HL-60 (cell line): ENCODE measurements around the gene UBE2E2.

Source experiments
- POLR2AphosphoS5 ChIP-seq: IDR thresholded peaks from 2 replicates; pipeline ENCODE4 v1.6.1; 2012; ENCODE audit warnings: low read depth
- TF ChIP-seq, protein P1 (sequence below): IDR thresholded peaks from one replicate; pipeline ENCODE4 v1.5.1; 2011; ENCODE audit warnings: low read length, control low read depth, inconsistent platforms; ENCODE audit not compliant: insufficient read depth

DNA sequence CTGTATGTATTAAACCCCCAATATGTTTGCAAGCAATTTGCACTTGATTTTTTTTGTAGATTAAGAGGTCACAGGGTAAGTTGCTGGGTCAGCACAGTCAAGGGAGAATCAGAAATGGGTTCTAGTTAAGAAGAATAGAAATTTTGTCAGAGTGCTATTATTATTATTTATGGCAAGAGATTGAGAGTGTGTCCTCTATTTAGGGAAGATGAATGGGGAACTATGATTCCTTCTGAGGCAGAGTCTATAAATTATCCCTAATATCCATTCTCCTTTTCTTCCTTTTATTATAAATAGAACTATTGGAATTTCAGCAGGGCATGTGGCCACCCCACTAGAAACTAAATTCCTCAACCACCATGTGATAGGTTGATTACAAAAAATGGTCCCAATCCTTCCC, 392.7 kb downstream of the UBE2E2 start:
- TF ChIP-seq, protein P1, sequence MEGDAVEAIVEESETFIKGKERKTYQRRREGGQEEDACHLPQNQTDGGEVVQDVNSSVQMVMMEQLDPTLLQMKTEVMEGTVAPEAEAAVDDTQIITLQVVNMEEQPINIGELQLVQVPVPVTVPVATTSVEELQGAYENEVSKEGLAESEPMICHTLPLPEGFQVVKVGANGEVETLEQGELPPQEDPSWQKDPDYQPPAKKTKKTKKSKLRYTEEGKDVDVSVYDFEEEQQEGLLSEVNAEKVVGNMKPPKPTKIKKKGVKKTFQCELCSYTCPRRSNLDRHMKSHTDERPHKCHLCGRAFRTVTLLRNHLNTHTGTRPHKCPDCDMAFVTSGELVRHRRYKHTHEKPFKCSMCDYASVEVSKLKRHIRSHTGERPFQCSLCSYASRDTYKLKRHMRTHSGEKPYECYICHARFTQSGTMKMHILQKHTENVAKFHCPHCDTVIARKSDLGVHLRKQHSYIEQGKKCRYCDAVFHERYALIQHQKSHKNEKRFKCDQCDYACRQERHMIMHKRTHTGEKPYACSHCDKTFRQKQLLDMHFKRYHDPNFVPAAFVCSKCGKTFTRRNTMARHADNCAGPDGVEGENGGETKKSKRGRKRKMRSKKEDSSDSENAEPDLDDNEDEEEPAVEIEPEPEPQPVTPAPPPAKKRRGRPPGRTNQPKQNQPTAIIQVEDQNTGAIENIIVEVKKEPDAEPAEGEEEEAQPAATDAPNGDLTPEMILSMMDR, result no peak
- TF ChIP-seq POLR2AphosphoS5, result no peak
